Measurements from ENCODE around the gene RPTOR.

DNA sequence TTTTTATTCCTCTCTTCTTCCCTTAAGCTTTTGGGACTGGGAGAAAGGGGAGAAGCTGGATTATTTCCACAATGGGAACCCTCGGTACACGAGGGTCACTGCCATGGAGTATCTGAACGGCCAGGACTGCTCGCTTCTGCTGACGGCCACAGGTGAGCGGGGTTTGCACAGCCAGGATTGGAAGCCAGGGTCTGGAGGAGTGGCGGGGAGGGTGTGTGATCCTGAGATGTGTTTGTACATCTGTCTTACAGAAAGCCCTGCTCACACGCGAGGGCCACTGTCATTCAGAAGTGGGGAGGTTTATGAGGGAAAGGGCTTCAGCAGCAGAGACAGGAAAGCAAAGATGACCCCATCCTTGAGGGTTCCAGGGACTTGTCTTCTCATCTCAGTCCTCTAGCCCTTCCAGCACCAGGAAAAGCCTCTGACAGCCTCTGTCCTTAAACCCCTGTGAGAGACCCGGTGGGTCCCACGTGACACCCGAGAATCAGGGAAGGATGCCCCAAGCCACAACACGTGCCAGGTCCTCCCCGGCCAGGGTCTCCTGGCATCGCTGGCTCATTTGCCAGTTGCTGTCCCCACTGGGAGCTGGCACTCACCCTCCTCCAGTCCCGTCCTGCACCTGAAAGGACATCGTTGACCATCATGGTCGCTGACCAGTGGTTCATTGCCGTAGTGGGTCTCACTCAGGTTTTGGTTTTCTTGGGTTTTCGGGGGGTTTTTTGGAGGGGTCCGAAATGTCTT is 402.7 kb downstream of the RPTOR start:
- no peak for TF ChIP-seq EZH2 (IDR thresholded peaks at IDR 0.05; ENCODE audit: insufficient read depth, poor library complexity, severe bottlenecking)
- no peak for TF ChIP-seq EZH2phosphoT487 (IDR thresholded peaks at IDR 0.05; ENCODE audit: insufficient read depth, low read depth)
